CMK (cell line): ENCODE data around the gene CALML6.
A peak's percentile ranks its signal among the peaks of the same experiment; 100 is the strongest.

ENCODE experiments used
- DNase-seq: peaks from one replicate; pipeline ENCODE4 v3.0.0-alpha.2; 2010; ENCODE audit warnings: low read depth

Gene CALML6

DNA sequence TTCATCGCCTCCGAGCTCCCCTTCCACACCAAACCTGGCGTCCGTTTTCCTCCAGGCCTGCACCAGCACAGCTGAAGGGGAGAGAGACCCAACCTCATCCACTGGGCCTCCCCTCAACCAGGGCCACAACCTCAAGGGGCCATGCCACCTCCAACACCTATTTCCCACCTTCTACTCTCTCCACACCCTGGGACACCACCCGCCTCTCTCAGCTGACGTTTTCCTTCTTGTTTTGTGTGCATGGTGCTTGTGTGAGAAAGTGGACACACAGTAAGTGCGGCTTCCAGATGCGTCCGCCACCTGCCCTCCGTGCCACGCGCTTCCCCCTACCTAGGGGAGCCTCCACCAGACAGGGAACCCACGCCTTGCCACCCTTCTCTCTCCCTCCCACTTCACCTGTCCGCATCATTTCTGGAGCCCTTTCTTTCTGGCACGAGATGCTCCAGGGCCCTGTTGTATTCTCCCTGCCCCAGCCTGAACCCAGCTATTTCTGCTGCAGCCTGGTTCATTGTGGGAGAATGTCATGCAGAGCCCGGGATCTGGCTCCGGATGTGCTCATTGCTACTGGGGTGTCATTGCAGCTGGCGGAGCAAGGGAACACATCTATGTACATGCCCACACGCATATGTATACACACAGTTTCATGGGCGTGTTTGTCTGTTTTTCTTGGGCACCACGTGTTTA, 22.8 kb upstream of the CALML6 start:
- no peak for DNase-seq

DNA sequence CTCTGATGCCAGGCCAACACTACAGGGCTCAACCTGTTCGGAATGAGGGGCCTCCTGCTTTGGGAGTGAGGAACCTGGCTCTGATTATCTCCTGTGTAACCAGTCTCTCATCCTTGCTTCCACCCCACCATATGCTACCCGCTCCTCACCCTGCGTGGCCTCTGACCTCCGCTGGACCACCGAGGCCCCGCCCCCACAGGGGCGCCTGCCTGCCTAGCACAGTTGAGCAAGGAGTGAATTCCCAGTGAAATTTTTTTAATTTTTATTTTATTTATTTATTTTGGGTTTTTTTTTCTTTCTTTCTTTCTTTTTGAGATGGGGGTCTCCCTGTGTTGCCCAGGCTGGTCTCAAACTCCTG, 22.3 kb upstream of the CALML6 start:
- no peak for DNase-seq

DNA sequence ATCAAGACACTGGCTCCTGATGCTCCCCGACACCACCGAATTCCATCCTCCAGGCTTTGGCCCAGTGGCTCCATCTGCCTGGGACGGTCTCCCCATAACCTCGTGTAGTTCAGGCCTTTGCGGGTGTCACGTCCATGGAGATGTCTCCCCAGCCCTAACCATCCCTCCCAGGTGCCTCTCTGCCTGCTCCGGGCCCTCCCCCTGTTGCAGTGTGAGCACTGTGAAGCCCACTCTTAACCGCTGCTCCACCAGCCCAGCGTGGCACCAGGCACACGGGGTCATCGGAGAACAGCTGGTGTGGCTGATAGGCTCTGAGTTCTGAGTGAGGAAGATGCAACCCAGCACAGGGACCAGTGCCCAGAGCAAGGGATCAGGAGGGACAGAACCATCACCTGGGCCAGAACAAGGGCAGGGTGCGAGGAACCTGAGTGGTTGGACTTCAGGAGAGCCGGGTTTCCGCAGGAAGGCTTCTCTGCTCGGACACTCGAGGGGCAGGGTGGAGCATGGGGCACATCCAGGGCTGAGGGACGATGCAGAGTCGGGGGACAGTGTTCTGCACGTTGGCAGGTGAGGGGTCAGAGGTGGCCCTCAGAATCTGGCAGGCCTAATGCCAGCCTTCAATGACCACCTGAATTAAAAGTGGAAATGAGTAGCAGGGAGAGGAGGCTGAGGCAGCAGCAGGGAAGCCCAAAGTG, 21.6 kb upstream of the CALML6 start:
- DNase-seq, result no peak

DNA sequence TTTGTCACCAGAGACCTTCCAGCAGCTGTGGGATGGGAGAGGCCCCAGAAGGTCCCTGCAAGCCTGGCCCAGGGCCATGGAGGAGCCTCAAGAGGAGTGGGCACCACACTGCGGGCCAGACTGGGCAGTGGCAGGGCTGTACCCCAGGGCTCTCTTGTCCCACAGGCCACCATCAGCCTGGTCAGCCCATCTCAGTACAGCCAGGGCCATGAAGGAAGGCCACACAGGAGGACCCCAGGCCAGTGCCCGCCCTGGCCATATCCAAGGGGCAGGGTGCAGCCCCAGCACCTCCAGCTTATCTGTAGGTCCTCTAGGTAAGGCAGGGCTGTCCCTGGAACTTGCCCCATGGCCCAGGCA, 21.1 kb upstream of the CALML6 start:
- no peak for DNase-seq

DNA sequence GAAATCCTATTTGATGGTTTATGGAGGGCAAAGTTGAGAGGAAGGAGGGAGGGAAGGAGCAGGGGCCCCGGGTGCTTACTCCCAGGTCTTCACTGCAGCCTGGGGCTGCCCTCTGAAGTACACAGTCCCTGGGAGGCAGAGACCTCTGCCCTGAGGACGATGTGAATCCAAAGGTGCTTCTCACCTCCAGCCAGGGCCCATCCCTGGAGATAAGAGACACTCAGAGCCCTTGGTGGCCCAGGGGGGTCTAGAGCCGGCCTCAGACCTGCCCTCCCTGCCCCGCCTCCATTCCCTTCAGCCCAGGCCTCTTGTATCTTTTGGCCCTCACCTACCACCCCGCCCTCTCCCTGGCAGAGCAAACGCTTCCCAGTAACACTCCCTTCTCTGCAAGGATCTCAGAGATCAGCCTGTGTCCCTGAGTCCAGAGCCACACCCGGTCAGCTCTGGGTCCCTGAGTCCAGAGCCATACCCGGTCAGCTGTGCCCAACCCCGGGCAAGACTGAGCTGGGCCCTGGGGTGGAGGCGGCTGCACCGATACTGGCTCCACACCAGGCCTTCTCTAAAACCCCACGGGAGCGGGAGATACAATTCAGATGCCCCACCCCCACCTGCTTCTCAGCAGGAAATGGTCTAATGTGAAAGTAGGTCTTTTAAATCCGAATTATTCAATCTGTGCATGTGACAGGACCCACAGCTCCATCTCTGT, 20.6 kb upstream of the CALML6 start:
- no peak for DNase-seq

DNA sequence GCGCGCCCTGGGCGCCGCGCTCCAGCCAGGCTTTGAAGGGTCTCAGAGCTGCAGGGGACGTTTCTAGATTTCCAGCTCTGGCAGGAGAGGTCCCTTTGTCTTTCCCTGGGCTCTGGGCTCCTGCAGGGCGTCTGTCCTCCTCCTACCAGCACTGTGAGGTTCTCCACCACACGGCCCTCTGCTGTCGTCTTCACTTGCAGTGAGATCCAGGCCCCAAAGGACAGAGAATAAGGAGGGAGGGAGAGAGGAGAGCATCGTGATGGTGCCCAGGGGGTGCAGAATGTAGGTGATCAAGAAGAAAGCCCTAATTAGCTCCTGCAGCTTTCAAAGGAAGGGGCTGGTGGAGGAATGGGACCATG, 20.0 kb upstream of the CALML6 start:
- DNase-seq, result no peak

DNA sequence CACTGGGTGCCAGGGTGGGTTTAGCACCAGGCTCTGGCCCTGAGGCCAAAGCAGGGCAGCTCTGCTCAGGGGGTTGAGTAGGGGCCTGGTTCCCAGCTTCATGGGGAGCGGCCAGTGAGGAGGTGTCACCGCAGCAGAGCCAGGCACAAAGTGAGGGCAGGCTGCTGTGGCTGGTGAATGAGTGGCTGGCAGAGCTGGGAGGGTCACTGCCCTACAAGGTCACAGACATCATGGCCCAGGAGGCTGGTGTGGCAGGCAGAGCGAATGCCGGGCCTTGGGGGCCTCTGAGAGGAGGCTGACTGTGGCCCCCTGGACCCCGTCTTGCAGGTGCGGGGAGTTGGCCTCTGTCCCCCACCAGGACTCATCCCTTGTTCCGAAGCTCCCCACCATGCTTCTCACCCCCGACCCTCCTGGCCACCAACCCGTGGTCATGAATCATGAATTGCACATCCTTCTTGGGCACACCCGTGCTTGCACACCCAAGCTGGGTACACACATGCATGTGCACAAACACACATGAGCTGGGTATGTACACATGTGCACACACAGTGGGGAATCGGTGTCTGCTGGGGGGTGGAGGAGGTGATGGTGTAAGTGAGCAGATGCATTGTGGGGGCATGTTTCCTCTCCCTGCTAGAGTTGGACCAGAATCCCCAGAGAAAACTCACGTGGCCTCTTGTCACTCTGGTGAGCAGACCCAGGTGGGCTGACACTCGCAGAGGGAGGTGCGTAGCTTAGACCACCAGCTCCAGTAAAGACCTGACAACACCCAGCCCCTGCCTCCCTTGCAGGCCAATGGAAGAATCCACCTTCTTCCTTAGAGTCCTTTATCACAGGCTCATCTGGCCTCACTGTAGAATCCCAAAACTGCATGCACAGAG, 19.4 kb upstream of the CALML6 start:
- no peak for DNase-seq

DNA sequence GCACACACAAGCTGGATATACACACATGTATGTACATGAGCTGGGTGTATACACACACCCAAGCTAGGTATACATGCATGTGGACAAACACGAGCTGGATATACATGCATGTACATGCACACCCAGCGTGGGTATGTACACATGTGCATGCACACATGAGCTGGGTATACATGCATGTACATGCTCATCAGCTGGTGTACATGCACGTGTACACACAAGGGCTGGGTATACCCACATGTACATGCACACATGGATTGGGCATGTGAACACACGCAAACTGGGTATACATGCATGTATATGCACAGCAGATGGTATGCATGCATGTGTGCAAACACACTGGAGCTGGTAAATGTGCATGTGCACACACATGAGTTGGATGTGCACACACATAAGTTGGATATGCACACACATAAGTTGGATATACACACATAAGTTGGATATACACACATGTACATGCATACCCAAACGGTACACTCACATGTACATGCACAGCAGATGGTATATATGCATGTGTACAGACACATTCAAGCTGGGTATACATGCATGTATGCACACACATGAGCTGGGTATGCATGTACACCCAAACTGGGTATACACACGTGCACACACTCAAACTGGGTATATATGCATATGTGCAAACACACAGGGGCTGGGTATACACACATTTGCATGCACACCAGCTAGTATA, 16.7 kb upstream of the CALML6 start:
- no peak for DNase-seq

DNA sequence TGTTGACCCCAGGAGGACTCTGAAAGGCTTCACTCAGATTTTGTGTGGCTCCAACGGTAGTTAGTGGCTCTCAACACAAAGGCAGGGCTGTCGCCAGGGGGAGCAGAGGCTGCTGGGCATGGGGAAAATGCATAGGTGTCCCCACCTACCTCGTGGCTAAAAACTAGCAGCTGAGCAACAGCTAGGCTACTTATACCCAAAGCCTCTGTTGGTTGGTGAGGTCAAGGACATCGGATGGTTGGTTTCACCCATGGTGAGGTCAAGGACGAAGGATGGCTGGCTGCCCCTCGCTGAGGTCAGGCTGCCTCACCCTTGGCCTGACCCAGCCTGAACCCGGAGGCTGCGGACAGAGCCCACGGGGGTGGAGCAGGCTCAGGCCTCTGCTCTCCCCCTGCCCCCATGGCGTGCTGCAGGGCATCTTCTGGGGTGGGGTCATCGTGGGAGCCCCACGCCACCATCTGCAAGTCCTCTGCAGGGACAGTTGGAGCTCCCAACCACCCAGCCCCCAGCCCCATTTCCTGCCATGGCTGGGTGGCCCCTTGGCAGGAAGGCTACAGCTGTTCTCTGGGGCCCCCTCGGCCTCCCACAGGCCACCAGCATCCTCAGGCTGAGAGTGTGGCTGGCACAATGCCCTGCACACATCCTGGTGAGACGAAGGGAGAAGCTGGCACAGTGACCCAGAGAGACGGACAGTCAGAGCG, 15.6 kb upstream of the CALML6 start:
- no peak for DNase-seq

DNA sequence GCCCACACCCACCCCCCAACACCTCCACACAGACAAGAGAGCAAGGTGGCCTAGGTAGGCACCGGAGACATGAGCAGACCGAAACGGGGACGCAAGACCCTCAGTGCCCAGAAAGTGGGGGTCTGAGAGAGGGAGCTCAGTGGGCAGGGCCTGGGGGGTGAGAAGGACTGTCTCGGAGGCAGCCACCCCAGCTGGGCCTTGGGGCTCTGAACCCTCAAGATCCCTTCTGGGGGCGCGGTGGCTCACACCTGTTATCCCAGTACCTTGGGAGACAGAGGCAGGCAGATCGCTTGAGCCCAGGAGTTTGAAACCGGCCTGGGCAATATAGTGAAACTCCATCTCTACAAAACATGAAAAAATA, 15.1 kb upstream of the CALML6 start:
- no peak for DNase-seq

DNA sequence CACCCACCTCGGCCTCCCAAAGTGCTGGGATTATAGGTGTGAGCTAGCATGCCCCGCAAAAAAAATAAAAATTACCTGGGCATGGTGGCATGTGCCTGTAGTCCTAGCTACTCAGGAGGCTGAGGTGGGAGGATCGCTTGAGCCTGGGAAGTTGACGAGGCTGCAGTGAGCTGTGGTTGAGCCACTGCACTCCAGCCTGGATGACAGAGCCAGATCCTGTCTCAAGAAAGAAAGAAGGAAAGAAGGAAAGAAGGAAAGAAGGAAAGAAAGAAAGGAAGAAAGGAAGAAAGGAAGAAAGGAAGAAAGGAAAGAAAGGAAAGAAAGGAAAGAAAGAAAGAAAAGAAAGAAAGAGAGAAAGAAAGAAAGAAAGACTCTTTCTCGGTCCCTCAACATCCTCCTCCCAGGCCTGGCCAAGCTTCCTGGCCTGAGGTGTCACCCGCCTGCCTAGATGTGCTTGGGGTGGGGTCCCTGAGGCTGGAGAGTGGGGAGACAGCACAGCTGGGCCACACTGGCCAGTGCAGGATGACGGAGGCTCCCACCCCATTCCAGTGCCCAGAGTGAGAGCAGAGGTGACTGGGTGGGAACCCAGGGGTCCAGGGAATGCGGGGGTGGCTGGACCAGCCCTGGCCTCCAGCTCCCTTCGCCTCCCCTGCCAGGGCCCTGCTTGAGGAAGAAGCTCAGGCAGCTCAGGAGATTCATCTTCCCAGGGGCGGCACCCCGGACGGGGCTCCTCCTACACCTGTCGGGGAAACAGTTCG, 14.0 kb upstream of the CALML6 start:
- DNase-seq, result no peak

DNA sequence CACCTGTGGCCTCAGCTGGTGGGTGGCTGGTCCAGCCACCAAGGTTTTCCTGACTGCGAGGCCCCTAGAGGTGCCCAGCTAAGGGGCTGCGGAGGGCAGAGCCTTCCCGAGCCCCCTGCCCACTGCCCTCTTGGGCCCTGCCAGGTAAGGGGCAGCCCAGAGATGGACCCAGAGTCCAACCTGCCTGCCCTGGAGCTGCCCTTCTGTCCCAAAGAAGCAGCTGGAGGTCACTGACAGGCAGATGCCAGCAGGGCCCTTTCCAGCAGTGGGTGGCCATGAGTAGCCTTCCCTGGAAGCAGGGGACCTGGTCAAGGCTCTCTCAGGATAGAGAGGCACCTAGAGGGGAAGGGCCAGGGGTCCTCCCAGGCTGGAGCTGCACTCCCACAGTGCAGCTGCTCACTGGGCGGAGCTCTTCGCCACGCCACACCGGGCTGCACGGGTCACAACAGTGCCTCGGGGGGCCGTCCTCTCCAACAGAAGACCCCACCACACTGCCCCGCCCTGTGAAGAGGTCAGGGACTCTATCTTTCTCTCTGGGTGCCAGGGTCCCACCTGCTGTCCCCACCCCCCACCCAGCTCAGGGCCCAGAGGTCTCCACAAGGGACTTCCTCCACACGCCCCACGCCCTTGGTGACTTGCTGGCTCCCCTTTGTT, 13.3 kb upstream of the CALML6 start:
- no peak for DNase-seq

DNA sequence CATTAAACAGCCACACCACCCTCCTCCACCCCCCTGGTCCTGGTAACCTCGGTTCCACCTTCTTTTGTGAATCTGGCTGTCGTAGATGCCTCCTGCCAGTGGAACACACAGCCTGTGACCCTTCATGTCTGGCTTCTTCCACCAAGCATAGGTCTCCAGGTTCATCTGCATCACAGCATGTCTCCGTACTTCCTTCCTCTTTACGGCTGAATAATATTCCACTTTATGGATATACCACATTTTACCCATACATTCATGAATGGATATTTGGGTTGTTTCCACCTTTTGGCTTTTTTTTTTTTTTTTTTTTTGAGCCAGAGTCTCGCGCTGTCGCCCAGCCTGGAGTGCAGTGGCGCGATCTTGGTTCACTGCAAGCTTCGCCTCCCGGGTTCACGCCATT, 11.8 kb upstream of the CALML6 start:
- no peak for DNase-seq

DNA sequence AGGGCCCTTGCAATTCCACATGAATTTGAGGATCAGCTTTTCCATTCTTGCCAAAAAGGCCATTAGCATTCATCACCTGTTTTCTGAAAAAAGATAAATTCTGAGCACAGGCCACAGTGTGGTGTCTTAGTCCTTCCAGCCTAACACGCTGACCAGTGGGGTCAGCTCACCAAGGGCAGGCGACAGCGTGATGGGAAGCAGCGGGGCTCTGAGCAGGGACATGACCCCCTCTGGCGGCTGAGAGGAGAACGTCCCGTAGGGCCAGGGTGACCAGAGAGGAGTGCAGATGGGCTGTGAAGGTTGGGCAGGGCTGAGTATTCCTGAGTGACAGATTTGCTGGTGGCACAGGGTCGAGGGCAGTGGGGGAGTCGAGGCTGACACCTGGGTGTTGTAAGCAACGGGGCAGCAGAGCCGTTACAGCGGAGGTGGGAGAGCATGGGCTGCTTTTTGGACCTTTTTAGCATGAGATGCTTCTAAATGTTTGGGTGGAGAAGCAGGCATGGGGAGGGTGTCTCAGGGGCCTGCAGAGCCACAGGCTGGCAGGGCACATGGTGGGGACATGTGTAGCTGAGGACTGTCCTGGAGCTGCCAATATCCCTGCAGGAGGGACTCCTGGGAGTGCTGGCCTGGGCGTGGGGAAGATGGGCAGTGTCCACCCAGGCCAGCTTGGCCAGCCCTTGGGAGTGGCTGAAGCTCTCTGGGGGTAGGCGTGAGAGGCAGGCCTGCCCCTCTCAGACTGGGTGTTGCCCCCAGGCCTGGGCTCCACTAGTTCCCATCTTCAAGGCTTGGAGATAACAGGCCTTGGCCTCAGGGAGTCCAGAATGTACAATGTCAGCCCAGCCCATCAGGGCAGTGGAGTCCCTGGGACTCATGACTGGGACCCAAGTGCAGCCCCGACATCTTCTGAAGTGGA, 8.6 kb upstream of the CALML6 start:
- DNase-seq, result peak; percentile 67

DNA sequence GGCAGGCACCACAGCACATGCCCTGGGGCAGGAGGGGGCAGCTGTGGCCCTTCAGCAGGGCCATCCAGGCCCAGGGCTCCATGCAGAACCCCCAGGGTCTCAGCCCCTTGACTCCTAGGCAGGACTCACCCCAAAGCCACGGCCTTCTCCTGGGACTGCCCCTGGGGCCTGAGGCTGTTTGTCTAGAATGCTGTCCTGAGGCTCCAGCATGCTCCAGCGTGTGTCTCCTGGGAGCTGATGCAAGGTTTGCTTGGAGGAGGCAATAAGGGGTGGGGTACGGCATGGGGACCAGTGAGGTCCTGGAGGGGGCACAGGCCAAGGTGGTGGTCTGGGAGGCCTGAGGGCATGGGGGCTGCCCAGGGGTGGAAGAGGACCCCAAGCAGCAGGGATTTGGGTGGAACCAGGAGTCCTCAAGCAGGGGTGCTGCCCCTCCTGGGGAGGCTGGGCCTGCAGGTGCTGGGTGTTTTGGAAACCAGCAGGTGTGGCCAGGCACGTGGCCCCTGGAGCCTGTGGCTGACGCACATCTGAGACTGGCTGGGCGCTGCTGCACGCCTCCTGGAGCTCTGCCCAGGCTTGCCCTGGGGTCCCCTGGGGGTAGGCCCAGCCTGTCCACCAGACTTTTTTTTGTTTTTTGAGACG, 7.8 kb upstream of the CALML6 start:
- no peak for DNase-seq

DNA sequence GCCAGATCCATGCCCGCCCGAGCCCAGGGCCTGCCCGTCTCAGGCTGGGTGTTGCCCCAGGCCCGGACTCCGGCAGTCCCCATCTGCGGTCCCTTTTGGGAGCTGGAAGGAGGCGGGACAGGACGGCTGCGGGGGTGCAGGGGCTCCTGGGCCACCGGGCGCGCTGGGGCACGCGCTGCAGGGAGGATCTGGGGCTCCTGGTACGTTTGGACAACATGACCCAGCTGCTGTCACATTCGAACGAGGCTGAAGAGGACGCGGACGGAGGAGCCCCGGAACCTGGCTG, 6.6 kb upstream of the CALML6 start:
- DNase-seq, result no peak

DNA sequence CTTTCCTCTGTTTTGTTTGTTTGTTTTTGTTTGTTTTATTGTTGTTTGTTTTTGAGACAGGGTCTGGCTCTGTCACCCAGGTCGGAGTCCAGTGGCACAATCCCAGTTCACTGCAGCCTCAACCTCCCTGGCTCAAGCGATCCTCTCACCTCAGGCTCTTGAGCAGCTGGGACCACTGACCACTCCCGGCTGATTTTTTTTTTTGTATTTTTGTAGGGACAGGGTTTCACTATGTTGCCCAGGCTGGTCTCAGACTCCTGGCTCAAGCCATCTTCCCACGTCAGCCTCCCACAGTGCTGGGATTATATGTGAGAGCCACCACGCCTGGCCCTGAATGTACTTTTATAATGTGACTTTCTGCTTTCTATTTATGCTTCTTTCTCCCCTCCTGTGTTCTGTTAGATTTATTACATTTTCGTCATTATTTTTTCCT, 5.0 kb upstream of the CALML6 start:
- no peak for DNase-seq

DNA sequence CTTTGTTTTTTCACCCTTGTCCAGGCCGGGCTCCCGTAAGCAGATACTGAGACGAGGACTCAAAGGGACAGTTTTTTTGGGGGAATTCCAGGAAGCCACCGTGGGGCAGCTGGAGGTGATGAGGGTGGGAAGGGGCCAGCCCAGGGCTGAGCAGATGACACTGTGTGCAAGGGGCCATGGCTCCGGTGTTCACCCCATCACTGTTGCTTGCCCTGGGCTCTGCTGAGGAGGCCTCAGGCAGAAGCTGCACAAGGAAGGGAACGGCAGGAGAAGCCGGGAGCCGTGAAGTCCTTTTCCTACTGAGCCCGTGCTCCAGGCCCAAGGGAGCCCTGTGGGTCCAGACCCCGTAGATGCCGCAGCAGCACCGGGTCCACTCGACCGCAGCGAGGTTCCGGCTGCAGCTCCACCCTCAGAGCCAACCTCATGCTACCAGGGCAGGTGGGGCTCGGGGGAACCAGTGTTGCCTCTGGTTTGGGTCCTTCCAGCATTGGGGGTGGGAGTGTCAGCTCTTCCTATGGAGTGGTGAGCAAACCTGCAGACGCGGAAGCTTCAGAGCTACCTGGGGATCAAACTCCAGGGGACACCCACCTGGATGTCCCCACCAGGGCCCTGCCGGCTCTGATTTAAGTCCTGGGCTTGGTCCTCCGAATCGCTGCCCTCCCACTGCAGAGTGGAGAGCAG, 4.3 kb upstream of the CALML6 start:
- DNase-seq, result no peak
